Measurements from ENCODE around the gene PRSS53. TPM values are rescaled to one million over a fixed set of nuclear protein-coding genes. Genes with fewer than 3 reads are reported as not detected.

The PRSS53 gene
- total and polyA plus RNA-seq, 9 donors, result 0.30 to 2.9 (median 1.5) TPM

DNA sequence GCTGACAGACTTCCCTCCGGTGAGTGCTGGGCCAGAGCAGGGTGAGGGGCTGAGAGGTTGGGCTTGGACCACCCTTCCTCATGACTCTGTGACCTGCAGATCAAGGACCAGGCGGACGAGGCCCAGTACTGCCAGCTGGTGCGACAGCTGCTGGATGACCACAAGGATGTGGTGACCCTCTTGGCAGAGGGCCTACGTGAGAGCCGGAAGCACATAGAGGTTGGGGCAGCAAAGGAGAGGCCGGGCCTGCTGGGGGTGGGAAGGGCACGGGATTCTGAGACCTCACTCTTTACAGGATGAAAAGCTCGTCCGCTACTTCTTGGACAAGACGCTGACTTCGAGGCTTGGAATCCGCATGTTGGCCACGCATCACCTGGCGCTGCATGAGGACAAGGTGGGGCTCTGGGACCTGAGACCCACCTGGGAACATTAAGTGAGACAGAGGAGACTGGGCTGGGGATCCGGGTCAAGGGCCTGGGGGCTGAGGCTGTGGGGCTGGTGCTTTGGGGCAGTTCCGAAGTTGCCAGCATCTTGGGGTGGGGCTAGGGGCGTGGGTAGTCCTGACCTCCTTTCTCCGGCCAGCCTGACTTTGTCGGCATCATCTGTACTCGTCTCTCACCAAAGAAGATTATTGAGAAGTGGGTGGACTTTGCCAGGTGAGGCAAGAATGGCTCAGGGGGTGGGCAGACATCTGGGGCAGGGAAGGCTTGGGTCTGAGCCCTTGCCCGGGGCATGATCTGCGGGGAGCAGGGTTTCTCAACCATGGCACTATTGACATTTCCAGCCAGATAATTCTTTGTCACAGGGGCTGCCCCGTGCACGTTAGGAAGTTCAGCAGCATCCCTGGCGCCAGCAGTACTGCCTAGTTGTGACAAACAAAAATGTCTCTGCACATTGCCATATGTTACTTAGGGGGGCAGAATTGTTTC, 21.6 kb upstream of the PRSS53 start:
- no peak for TF ChIP-seq EP300 (IDR thresholded peaks at IDR 0.05)
- no peak for TF ChIP-seq POLR2A (IDR thresholded peaks at IDR 0.05)
- TF ChIP-seq, protein P1, sequence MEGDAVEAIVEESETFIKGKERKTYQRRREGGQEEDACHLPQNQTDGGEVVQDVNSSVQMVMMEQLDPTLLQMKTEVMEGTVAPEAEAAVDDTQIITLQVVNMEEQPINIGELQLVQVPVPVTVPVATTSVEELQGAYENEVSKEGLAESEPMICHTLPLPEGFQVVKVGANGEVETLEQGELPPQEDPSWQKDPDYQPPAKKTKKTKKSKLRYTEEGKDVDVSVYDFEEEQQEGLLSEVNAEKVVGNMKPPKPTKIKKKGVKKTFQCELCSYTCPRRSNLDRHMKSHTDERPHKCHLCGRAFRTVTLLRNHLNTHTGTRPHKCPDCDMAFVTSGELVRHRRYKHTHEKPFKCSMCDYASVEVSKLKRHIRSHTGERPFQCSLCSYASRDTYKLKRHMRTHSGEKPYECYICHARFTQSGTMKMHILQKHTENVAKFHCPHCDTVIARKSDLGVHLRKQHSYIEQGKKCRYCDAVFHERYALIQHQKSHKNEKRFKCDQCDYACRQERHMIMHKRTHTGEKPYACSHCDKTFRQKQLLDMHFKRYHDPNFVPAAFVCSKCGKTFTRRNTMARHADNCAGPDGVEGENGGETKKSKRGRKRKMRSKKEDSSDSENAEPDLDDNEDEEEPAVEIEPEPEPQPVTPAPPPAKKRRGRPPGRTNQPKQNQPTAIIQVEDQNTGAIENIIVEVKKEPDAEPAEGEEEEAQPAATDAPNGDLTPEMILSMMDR (IDR thresholded peaks at IDR 0.05), result no peak
- Histone ChIP-seq H3K36me3 (no peaks in the 10 kb centered on the region), H3K4me3 (no peak overlapping the region), H3K27me3 (no peaks in the 10 kb centered on the region), H3K4me1 (ENCODE audit: insufficient read depth) (peaks cover 6% of the 10 kb centered on the region), H3K27ac (no peak overlapping the region), H3K9me3 (no peaks in the 10 kb centered on the region)
- WGBS, 3 donors, result 75 to 82% (median 78%) methylated on average over 23 to 26 of the region's 26 CpGs
- intact Hi-C loops (cut with DNase I), result loop anchor here in 1 of 4 donors (10.0 kb wide), 1 partner anchor 156 kb away; the partner anchor contains the start of gene SETD1A
- no peak for DNase-seq

DNA sequence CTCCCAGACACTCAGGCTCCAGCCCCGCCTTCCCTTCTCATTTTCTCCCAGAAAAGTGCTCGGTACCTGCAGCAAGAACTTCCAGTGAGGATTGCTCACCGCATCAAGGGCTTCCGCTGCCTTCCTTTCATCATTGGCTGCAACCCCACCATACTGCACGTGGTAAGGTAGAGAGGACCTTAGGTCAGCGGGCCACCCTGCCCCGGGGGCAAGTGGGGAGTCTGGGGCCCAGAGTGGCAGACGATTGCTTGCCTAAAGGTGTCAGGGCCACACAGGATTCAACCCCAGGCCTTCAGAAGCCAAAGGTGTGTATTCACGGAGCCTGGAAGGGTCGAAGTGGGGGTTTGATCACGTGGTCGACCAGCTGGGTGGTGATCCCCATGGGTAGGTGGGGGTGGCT, 20.9 kb upstream of the PRSS53 start:
- WGBS, 3 donors, result 82 to 88% (median 84%) methylated on average over 12 of the region's 12 CpGs
- no peak for DNase-seq
- intact Hi-C loops (cut with DNase I), result loop anchor here in 1 of 4 donors (10.0 kb wide), 1 partner anchor 155 kb away; the partner anchor contains the start of gene SETD1A
- peaks cover 6% of the 10 kb centered on the region for H3K4me1 ChIP-seq (ENCODE audit: insufficient read depth)
- no peaks in the 10 kb centered on the region for H3K9me3 ChIP-seq
- no peak overlapping the region for H3K27ac ChIP-seq
- H3K4me3 ChIP-seq, result no peak overlapping the region
- no peaks in the 10 kb centered on the region for H3K27me3 ChIP-seq
- H3K36me3 ChIP-seq, result no peaks in the 10 kb centered on the region
- TF ChIP-seq EP300 (IDR thresholded peaks at IDR 0.05) (no peak), POLR2A (IDR thresholded peaks at IDR 0.05) (no peak)
- TF ChIP-seq, protein P1 (IDR thresholded peaks at IDR 0.05), result no peak

DNA sequence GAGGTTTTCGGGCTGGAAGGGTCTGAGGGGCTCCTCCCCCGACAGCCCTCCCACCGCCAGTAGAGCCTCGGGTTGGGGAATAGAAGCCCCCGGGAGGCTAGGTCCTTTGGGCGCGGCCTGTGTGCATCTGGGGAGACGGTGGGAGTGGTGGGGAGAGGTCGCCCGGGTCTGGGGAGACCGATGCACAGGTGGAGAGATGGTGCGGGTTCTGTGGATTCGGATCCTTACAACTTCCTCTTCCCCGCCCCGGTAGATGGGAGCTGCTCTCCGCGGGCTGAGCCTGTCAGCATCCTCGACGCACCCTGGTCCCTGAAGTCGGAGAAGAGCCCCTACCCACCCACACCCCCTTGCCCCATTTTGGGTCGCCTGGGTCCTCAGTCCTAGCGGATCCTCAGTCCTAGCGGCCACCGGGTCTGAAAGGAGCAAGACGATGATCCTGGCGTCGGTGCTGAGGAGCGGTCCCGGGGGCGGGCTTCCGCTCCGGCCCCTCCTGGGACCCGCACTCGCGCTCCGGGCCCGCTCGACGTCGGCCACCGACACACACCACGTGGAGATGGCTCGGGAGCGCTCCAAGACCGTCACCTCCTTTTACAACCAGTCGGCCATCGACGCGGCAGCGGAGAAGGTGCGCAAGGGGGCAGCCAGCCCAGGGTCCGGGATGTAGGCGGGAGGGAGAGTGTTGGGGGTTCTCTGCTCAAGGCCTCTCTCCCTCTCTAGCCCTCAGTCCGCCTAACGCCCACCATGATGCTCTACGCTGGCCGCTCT, 20.2 kb upstream of the PRSS53 start:
- Histone ChIP-seq H3K36me3 (no peaks in the 10 kb centered on the region), H3K4me1 (ENCODE audit: insufficient read depth) (peaks cover 6% of the 10 kb centered on the region), H3K4me3 (peak overlapping the region; percentile 84), H3K9me3 (no peaks in the 10 kb centered on the region), H3K27ac (peak overlapping the region; percentile 76 to 81), H3K27me3 (no peaks in the 10 kb centered on the region)
- intact Hi-C loops (cut with DNase I), result no loop called here
- DNase-seq, result no peak
- WGBS, 3 donors, result 27 to 34% (median 30%) methylated on average over 56 to 57 of the region's 57 CpGs
- no peak for TF ChIP-seq EP300 (IDR thresholded peaks at IDR 0.05)
- TF ChIP-seq, protein P1 (IDR thresholded peaks at IDR 0.05), result no peak
- TF ChIP-seq POLR2A (IDR thresholded peaks at IDR 0.05), result no peak

DNA sequence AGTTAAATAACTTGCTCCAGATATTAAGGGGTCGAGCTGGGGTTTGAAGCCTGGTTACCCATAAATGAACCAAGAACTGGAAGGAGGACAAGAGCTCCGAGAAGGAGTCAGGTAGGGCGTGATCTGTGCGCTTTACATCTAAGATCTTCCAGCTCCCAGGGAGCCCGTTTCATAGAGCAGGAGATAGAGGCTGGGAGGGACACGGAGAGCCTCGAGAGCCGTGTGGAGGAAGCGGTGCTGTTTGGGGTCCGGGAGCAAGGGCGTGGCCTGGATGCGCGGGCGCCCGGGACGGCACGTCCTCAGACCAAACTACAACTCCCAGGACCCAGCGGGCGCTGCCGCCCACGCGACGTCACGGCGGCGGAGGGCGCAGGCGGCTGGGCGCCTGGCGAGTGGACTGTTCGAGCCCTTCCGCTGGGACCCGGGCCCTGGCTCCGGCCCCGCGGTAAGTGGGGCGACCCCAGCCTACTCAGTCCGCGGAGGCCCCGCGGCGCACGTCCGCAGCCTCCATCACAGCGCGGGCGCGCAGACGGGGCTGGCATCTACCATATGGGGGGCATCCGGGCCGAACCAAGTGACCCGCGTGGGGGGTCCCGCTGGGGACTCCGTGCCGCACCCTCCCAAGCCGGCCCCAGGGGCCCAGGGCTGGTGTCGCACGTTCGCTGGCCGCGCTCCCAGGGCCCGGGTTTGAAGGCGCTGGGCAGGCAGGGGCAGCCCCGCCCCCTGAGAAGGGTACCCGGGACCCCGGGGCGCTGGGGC, 19.5 kb upstream of the PRSS53 start, which contains the start of gene BCKDK:
BCKDK (plus strand) TSS at position 352 of the 759 bp plus-strand sequence. CDS start 838 bp downstream, outside the sequence.
- WGBS, 3 donors, result 2 to 3% (median 2%) methylated on average over 62 to 68 of the region's 68 CpGs
- DNase-seq, result peak; percentile 64 to 84 (median 77)

More for the DNA sequence above, 19.5 kb upstream of the PRSS53 start, which contains the start of gene BCKDK:
- peaks cover 6% of the 10 kb centered on the region for H3K4me1 ChIP-seq (ENCODE audit: insufficient read depth)
- TF ChIP-seq, protein P1 (IDR thresholded peaks at IDR 0.05), result no peak
- TF ChIP-seq POLR2A (IDR thresholded peaks at IDR 0.05), result peak; percentile 47
- H3K36me3 ChIP-seq, result no peaks in the 10 kb centered on the region
- peak within 1 kb of the TSS; percentile 76 to 81 for H3K27ac ChIP-seq
- H3K9me3 ChIP-seq, result no peaks in the 10 kb centered on the region
- H3K27me3 ChIP-seq, result no peaks in the 10 kb centered on the region
- H3K4me3 ChIP-seq, result peak within 1 kb of the TSS; percentile 84
- intact Hi-C loops (cut with DNase I), result no loop called here
